HepG2 (cell line): Measurements from ENCODE around the gene MIEF1. TPM values are rescaled to one million over a fixed set of nuclear protein-coding genes. Genes with fewer than 3 reads are reported as not detected.

Experiments
- AHDC1 ChIP-seq: sonication (generic); formaldehyde crosslinking; IDR thresholded peaks from 2 replicates; pipeline ENCODE4 v1.5.1; 2020; ENCODE audit warnings: mild to moderate bottlenecking, missing genetic modification reagents, borderline replicate concordance
- CHD4 ChIP-seq: fragments of 200-600 bp; sonication (generic); IDR thresholded peaks from 2 replicates; pipeline ENCODE4 v1.7.0; 2017; ENCODE audit warnings: mild to moderate bottlenecking, low read length, borderline replicate concordance
- E2F2 ChIP-seq: sonication (generic); formaldehyde crosslinking; IDR thresholded peaks from 2 replicates; pipeline ENCODE4 v1.4.0; 2020; ENCODE audit warnings: missing genetic modification reagents, borderline replicate concordance
- GTF3A ChIP-seq: sonication (generic); formaldehyde crosslinking; conservative IDR thresholded peaks from 2 replicates; pipeline ENCODE4 v1.4.0; 2020; ENCODE audit warnings: mild to moderate bottlenecking, missing genetic modification reagents
- HNF1A ChIP-seq, 2 experiments: sonication (generic) in 1 of 2; formaldehyde crosslinking in 1 of 2; IDR thresholded peaks; 2 replicates each; pipeline versions ENCODE4 v1.4.0 to v1.6.1; 2016 to 2020; ENCODE audit warnings: borderline replicate concordance in 1 of 2, low read depth in 1 of 2, mild to moderate bottlenecking in 1 of 2, missing genetic modification reagents in 1 of 2
- HNF4A ChIP-seq: sonication (generic); formaldehyde crosslinking; IDR thresholded peaks from 2 replicates; pipeline ENCODE4 v1.4.0; 2020; ENCODE audit warnings: missing genetic modification reagents
- RARA ChIP-seq: IDR thresholded peaks from 2 replicates; pipeline ENCODE4 v1.6.1; 2016; ENCODE audit warnings: missing genetic modification reagents, missing compliant biosample characterization
- RNF2 ChIP-seq: fragments of 450-650 bp; conservative IDR thresholded peaks from 2 replicates; pipeline ENCODE4 v1.6.1; 2016; ENCODE audit warnings: low read depth
- SCMH1 ChIP-seq: sonication (generic); formaldehyde crosslinking; IDR thresholded peaks from 2 replicates; pipeline ENCODE4 v1.9.0; 2021; ENCODE audit warnings: missing genetic modification reagents, mild to moderate bottlenecking, borderline replicate concordance
- YEATS2 ChIP-seq: sonication (generic); formaldehyde crosslinking; IDR thresholded peaks from 2 replicates; pipeline ENCODE4 v1.4.0; 2020; ENCODE audit warnings: missing genetic modification reagents, borderline replicate concordance
- ZBTB33 ChIP-seq: sonication (generic); formaldehyde crosslinking; IDR thresholded peaks from 2 replicates; pipeline ENCODE4 v1.4.0; 2020; ENCODE audit warnings: missing genetic modification reagents
- ZEB1 ChIP-seq: IDR thresholded peaks from 2 replicates; pipeline ENCODE4 v1.6.1; 2012; ENCODE audit warnings: mild to moderate bottlenecking, low read depth, inconsistent platforms; ENCODE audit not compliant: insufficient replicate concordance
- ZNF572 ChIP-seq: sonication (generic); formaldehyde crosslinking; IDR thresholded peaks from 2 replicates; pipeline ENCODE4 v1.5.1; 2020; ENCODE audit warnings: mild to moderate bottlenecking, missing genetic modification reagents
- ZNF761 ChIP-seq: sonication (generic); formaldehyde crosslinking; conservative IDR thresholded peaks from 2 replicates; pipeline ENCODE4 v1.4.0; 2020; ENCODE audit warnings: mild to moderate bottlenecking, missing genetic modification reagents
- ZSCAN29 ChIP-seq: sonication (generic); formaldehyde crosslinking; conservative IDR thresholded peaks from 2 replicates; pipeline ENCODE4 v1.4.0; 2020; ENCODE audit warnings: mild to moderate bottlenecking, missing genetic modification reagents
- polyA plus RNA-seq, 8 experiments: library from polyadenylated mRNA; depleted of rRNA in 3 of 8; stranded (reverse) in 7 of 8; unstranded in 1 of 8; fragments of >200 nt; fragmentation: Illumina TruSeq in 4 of 8; extraction: Trizol in 4 of 8; gene quantifications; 2 replicates each; pipeline versions ENCODE4 v1.2.1 to v1.2.3, GENCODE V29; 2011 to 2016; ENCODE audit warnings: low read depth in 4 of 8, missing spikeins in 1 of 8, mixed read lengths in 1 of 8; ENCODE audit not compliant: insufficient read depth in 1 of 8
- total RNA-seq, 5 experiments: library from RNA; depleted of rRNA; stranded (reverse); fragments of >200 nt; fragmentation: Illumina TruSeq; extraction: Trizol; gene quantifications; 2 replicates each; pipeline ENCODE4 v1.2.3, GENCODE V29; 2016; ENCODE audit warnings: low read depth in 1 of 5

MIEF1 gene
- total and polyA plus RNA-seq, 2 of the 13 experiments (the other 11 are each of a cell fraction or from before 2014, with no cell fraction given), result 21.7 to 34.8 TPM

- TF ChIP-seq HNF1A (IDR thresholded peaks at IDR 0.05; ENCODE audit: low read depth) (no peak), HNF1A (CRISPR knock-in tag; IDR thresholded peaks at IDR 0.05; ENCODE audit: borderline replicate concordance) (no peak), ZEB1 (peak; percentile 71), ZNF761 (CRISPR knock-in tag) (no peak), RNF2 (no peak), CHD4 (no peak), ZBTB33 (CRISPR knock-in tag) (peak; percentile 94), RARA (CRISPR knock-in tag) (peak; percentile 75), HNF4A (CRISPR knock-in tag) (peak; percentile 39; the same call in 1 of the 2 replicates), AHDC1 (CRISPR knock-in tag) (no peak; the same call in 1 of the 2 replicates), GTF3A (no peak), ZSCAN29 (CRISPR knock-in tag) (no peak), YEATS2 (CRISPR knock-in tag) (peak; percentile 84), SCMH1 (no peak), E2F2 (no peak), ZNF572 (CRISPR knock-in tag) (peak; percentile 94)
These were observed 26.8 kb downstream of the MIEF1 start (continued) for GRCh38 chr22:39528681-39529486.
